CD4-positive, alpha-beta T cell treated with Interferon alpha-2 for 1 hour (primary cell): Measurements from ENCODE around the gene GALNT18.

Experiments used
- DNase-seq, 2 donors: peaks; one replicate each; pipeline ENCODE4 v3.0.0-alpha.2; 2020 to 2022

GALNT18 gene

GRCh38 chr11:11332141-11332710, 289.6 kb downstream of the GALNT18 start:
- no peak for DNase-seq

DNA sequence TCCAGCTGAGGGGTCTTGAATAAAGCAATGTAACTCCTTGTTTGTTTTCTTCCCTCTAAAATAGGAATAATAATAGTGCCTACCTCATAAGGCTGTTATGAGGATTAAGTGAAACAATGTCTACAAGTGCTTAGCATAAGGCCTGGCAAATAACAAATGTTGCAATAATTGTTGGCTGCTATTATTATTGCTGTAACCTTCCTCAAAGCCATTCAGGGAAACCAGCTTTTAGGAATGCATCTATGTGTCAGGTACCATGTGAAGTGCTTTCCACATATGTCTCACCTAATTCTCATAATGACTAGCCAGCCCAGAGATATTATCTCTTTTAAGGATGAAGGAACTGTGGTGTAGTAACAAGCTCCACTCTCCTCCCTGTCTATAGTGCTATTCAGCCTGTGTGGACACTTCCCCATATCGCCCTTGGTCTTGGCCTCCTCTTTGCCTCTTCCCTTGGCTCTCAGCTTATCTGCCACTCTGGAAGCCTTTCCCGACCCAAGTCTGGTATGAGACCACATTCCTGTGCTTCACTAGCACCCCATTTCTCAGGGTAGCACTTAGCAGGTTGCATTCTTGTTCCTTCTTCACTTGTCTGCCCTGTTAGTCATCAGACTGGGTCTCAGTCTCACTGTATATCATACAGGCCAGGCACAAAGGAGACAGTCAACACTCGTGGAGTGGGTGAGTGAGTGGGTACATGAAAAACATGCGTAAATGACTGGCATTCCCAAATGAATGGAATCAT, 292.6 kb downstream of the GALNT18 start:
- no peak for DNase-seq

DNA sequence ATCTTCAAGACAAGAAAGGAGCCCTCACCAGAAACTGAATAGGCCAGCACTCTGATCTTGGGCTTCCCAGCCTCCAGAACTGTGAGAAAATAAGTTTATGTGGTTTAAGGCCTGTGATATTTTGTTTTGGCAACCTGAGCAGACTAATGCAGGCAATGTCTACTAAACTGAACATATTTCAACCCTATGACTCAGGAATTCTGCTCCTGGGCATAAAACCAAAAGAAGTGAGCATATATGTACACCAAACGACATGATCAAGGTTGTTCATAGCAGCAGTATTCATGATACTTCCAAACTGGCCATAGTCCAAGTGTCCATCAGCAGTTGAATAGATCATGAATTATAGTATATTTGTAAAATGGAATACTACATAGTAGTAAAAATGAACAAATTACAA, 297.7 kb downstream of the GALNT18 start:
- DNase-seq, result no peak

DNA sequence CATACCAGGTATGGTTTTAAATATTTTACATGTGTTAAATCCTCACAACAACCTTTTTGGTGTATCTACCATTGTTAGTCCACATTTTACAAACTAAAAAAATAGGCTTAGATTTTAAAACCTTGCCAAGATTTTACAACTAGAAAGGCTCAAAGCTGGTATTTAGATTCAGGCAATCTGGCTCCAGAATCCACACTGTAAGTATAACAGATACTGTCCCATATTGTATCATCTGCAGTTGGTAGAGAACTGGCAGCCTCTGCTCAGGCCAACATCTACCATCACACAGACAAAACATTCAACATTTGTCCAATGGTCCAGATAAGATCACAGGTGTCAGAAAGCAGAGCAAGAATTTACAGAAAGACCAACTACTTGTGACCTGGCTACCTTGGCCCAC, 299.7 kb downstream of the GALNT18 start:
- no peak for DNase-seq

- no peak for DNase-seq
Measured at GRCh38 chr11:11320825-11321224, 301.0 kb downstream of the GALNT18 start.

- peak in 1 of 2 donors; percentile 12 for DNase-seq
Measured at GRCh38 chr11:11318961-11319360, 302.8 kb downstream of the GALNT18 start.

GRCh38 chr11:11318461-11318860, 303.3 kb downstream of the GALNT18 start:
- no peak for DNase-seq

DNA sequence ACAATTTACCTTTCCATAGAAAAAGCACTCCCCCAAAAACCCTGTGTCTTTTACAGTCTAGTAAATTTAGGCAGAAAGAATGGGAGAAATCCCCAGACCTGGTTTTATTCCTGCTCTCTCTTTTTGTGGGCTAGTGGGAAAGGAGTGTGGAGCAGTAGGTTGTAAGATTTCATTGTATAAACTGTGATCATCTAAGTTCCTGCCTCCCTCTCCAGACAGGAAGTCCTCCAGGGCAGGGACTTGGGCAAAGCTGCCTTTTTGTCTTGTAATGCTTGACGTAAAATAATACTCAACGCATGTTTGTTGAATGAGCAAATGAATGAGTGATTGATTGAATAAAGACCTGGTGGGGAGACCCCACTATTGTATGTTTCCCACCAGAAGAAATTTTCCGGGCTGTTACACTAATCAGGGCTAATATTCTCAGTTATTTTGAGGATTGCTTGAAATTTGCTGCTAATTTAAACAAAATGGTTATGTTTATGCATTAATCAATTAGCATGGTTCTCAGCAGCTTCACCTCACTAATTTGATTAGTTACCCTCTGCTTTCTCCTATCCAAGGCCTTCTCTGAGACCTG, 305.1 kb downstream of the GALNT18 start:
- DNase-seq, result no peak

GRCh38 chr11:11313902-11314692, 307.7 kb downstream of the GALNT18 start:
- DNase-seq, result no peak

DNA sequence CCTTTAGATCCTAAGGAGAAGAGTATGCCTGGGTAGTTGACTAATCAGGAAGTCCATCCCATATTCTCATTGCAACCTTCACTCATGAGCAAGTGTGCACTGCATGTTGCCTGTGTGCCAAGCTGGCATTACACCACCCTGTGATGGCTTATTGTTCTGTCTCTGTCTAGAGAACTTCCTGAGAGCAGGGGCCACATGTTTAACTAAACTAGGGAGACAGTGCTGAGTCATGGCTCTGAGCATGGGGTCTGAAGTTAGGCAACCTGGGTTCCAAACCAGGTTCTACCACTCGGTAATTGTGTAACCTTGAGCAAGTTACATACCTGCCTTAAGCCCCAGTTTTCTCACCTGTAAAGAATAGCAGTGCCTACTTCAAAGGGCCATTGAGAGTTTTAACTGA, 308.4 kb downstream of the GALNT18 start:
- no peak for DNase-seq

GRCh38 chr11:11312738-11313137, 309.1 kb downstream of the GALNT18 start:
- no peak for DNase-seq

DNA sequence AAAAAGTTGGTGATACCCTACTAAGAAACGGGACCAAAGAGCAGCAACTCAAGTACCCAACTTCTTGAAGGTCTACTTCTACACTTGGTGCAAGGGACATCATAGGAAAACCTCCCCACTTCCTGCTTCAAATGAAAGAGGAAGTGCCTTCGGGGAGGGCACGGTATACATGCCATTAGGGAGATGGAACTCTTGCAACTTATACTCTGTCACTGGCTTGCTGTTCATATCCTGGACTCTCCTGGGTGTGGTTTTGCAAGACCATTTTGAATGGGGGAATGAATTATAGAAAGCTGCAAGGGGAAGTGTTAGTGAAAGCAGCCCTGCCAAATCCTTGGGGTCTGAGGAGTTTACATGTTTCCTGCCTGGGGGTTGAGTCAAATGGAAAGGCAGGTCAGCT, 310.6 kb downstream of the GALNT18 start:
- peak; percentile 4 to 15 for DNase-seq

GRCh38 chr11:11309906-11310305, 311.9 kb downstream of the GALNT18 start:
- no peak for DNase-seq

- no peak for DNase-seq
Measured at GRCh38 chr11:11308249-11308648, 313.6 kb downstream of the GALNT18 start.

- DNase-seq, result no peak
Measured at GRCh38 chr11:11306855-11307254, 314.9 kb downstream of the GALNT18 start.

GRCh38 chr11:11304550-11304949, 317.3 kb downstream of the GALNT18 start:
- no peak for DNase-seq

GRCh38 chr11:11302565-11302964, 319.2 kb downstream of the GALNT18 start:
- DNase-seq, result no peak

DNA sequence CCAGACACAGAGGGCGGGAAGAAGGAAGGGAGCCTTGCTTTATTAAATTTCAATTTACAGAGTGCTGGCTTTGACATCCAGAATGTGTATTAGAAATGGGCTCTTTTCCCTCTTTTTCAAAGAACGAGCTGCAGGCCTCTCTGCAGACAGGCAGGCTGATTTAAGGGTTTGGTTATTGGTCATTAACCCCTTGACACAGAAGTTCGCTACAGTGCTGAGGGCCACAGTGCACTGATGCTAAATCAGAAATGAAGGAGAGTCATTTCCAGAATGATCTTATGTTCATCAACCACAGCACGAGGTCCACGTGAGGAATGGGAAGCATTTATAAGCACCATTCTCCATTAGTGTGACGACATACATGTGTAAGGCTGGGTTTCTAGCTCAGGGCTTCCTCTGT, 320.6 kb downstream of the GALNT18 start:
- no peak for DNase-seq

DNA sequence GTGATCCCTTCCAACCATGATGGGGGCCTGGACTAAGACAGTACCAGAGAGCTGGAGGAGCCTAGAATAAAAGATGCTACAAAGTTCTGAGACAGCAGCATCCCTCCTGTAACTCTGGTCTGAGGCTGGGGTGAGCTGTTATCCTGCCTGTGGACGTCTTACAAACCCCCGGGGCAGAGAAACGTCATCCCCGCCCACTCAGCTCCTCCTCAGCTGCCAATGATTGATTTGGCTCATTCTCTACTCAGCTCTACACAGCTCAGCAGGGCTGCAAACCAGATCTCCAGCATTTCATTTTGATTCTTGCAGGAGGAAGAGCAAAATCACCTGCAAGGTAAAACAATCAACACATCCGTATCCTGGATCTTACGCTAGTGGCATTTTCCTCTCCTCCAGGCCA, 324.2 kb downstream of the GALNT18 start:
- DNase-seq, result no peak

GRCh38 chr11:11296434-11296833, 325.4 kb downstream of the GALNT18 start:
- DNase-seq, result no peak

DNA sequence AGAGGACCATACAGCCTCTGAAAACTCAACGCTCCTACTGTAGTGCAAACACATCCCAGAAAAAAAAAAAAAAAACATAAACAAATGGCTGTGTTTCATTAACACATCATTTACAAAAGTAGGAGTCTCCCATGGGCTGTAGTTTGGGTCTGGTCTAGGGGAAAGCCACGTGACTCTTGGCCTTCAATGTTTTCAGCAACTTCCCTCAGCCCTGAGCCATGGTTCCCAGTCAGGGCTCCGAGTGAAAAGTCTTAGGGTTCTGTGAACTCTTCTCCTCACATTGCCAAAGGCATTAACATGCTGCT, 327.3 kb downstream of the GALNT18 start:
- no peak for DNase-seq

GRCh38 chr11:11293798-11294550, 327.8 kb downstream of the GALNT18 start:
- DNase-seq, result no peak

- DNase-seq, result no peak
Measured at GRCh38 chr11:11292839-11293238, 329.0 kb downstream of the GALNT18 start.
